ENCODE measurements around the gene SHROOM4. TPM values are rescaled to one million over a fixed set of nuclear protein-coding genes. Genes with fewer than 3 reads are reported as not detected.
A peak's percentile ranks its signal among the peaks of the same experiment; 100 is the strongest.

The SHROOM4 gene, protein sequence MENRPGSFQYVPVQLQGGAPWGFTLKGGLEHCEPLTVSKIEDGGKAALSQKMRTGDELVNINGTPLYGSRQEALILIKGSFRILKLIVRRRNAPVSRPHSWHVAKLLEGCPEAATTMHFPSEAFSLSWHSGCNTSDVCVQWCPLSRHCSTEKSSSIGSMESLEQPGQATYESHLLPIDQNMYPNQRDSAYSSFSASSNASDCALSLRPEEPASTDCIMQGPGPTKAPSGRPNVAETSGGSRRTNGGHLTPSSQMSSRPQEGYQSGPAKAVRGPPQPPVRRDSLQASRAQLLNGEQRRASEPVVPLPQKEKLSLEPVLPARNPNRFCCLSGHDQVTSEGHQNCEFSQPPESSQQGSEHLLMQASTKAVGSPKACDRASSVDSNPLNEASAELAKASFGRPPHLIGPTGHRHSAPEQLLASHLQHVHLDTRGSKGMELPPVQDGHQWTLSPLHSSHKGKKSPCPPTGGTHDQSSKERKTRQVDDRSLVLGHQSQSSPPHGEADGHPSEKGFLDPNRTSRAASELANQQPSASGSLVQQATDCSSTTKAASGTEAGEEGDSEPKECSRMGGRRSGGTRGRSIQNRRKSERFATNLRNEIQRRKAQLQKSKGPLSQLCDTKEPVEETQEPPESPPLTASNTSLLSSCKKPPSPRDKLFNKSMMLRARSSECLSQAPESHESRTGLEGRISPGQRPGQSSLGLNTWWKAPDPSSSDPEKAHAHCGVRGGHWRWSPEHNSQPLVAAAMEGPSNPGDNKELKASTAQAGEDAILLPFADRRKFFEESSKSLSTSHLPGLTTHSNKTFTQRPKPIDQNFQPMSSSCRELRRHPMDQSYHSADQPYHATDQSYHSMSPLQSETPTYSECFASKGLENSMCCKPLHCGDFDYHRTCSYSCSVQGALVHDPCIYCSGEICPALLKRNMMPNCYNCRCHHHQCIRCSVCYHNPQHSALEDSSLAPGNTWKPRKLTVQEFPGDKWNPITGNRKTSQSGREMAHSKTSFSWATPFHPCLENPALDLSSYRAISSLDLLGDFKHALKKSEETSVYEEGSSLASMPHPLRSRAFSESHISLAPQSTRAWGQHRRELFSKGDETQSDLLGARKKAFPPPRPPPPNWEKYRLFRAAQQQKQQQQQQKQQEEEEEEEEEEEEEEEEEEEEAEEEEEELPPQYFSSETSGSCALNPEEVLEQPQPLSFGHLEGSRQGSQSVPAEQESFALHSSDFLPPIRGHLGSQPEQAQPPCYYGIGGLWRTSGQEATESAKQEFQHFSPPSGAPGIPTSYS (N-terminal part only)
- total RNA-seq (10 to 100 TPM; 23.0 to 39.1 TPM), polyA plus RNA-seq (ENCODE audit: insufficient read length in 6 of 6) (10 to 100 TPM; 30.7 to 38.6 (median 34.4) TPM)
- long read RNA-seq, donor 1, partial matches to known transcripts, result 35 of 35 reads
- long read RNA-seq, donor 1, other reads (novel, unspliced or antisense), result 0 of 35 reads
- long read RNA-seq, donor 2, partial matches to known transcripts, result 26 of 26 reads
- long read RNA-seq, donor 2, other reads (novel, unspliced or antisense), result 0 of 26 reads
- long read RNA-seq, donor 3, partial matches to known transcripts, result 11 of 11 reads
- long read RNA-seq, donor 3, other reads (novel, unspliced or antisense), result 0 of 11 reads
- long read RNA-seq, donor 4, partial matches to known transcripts, result 4 of 5 reads
- long read RNA-seq, donor 4, other reads (novel, unspliced or antisense), result 1 of 5 reads
- long read RNA-seq, donor 5, partial matches to known transcripts, result 21 of 21 reads
- long read RNA-seq, donor 5, other reads (novel, unspliced or antisense), result 0 of 21 reads
- long read RNA-seq, donor 6, partial matches to known transcripts, result 17 of 17 reads
- long read RNA-seq, donor 6, other reads (novel, unspliced or antisense), result 0 of 17 reads
- long read RNA-seq, donor 7, result 0 reads
- long read RNA-seq, donor 8, partial matches to known transcripts, result 12 of 12 reads
- long read RNA-seq, donor 8, other reads (novel, unspliced or antisense), result 0 of 12 reads
- long read RNA-seq, donor 9, result 0 reads
- long read RNA-seq, donor 10, partial matches to known transcripts, result 0 of 4 reads
- long read RNA-seq, donor 10, other reads (novel, unspliced or antisense), result 4 of 4 reads
- long read RNA-seq, donor 11, partial matches to known transcripts, result 8 of 8 reads
- long read RNA-seq, donor 11, other reads (novel, unspliced or antisense), result 0 of 8 reads
- long read RNA-seq, donor 12, partial matches to known transcripts, result 16 of 16 reads
- long read RNA-seq, donor 12, other reads (novel, unspliced or antisense), result 0 of 16 reads

DNA sequence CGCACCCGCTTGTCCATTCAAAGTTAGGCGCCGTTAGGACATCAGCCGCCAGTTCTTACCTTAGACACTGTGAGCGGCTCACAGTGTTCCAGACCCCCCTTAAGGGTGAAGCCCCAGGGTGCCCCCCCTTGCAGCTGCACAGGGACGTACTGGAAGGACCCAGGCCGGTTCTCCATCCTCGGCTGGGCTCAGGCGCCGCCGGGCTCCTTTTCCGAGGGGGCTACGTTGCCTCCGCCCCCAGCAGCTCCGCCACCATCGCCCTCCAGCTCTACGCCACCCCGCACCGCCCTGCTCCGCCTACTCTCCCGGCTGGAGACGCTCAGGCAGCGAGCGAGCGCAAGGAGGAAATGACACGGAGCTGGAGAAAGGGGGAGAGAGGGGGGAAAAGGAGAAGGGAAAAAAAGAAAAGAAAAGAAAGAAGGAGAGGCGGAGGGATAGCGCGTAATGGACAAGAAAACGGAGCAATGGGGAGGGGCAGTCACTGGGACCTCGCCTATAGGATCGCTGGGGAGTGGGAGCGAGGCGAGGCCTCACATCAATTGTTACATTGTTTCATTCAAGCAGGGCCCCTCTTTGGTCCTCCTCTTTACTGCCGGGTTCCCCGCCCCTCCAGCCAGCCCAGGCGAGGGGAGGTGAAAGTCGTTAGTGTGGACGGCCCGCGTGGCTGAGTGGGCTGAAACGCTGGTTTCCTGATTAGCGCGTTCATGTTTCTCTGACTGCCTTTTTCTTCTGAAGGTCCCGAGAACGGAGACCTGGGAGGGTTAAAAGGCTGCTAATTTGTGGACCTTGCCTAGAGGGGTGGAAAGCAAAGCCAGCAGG is at the start of gene SHROOM4:
Gene SHROOM4, minus strand, starts transcription at position 352 of the 819 bp plus-strand sequence. Its CDS starts 176 bp downstream, at position 176.
- no peaks in the 10 kb centered on the region for H3K36me3 ChIP-seq
- H3K27ac ChIP-seq, result peak within 1 kb of the TSS; percentile 80 to 81
- no peak for TF ChIP-seq CTCF (IDR thresholded peaks at IDR 0.05)
- peak; percentile 90 for ATAC-seq
- intact Hi-C loops (cut with DNase I), result no loop called here
- peak; percentile 61 to 87 (median 79) for DNase-seq
- no peaks in the 10 kb centered on the region for H3K9me3 ChIP-seq
- peak within 1 kb of the TSS; percentile 37 to 52 for H3K4me3 ChIP-seq
- no peaks in the 10 kb centered on the region for H3K4me1 ChIP-seq
- no peaks in the 10 kb centered on the region for H3K27me3 ChIP-seq

GRCh38 chrX:50863471-50863870 is 49.5 kb upstream of the SHROOM4 start:
- Histone ChIP-seq H3K27ac (no peak overlapping the region), H3K4me3 (no peak overlapping the region), H3K36me3 (no peaks in the 10 kb centered on the region), H3K27me3 (no peaks in the 10 kb centered on the region), H3K4me1 (no peaks in the 10 kb centered on the region), H3K9me3 (no peaks in the 10 kb centered on the region)
- intact Hi-C loops (cut with DNase I), result no loop called here
- DNase-seq (no peak), ATAC-seq (peak; percentile 62)
- no peak for TF ChIP-seq CTCF (IDR thresholded peaks at IDR 0.05)

GRCh38 chrX:50860518-50860917 is 46.5 kb upstream of the SHROOM4 start:
- no peaks in the 10 kb centered on the region for H3K9me3 ChIP-seq
- no peak overlapping the region for H3K27ac ChIP-seq
- intact Hi-C loops (cut with DNase I), result no loop called here
- H3K27me3 ChIP-seq, result no peaks in the 10 kb centered on the region
- H3K36me3 ChIP-seq, result no peaks in the 10 kb centered on the region
- no peak for TF ChIP-seq CTCF (IDR thresholded peaks at IDR 0.05)
- H3K4me3 ChIP-seq, result no peak overlapping the region
- ATAC-seq (no peak), DNase-seq (no peak)
- no peaks in the 10 kb centered on the region for H3K4me1 ChIP-seq
